Testis (tissue), 3 donors: ENCODE results near the gene GPS1. TPM values are rescaled to one million over a fixed set of nuclear protein-coding genes. Genes with fewer than 3 reads are reported as not detected.

Source experiments
- DNase-seq: peaks from one replicate; pipeline ENCODE4 v3.0.0-alpha.2; 2019
- H3K27ac ChIP-seq, 2 donors: fragments of 200-600 bp; sonication (generic); one replicate each; pipeline ENCODE4 v1.5.1; 2019
- H3K27me3 ChIP-seq: fragments of 200-600 bp; sonication (generic); one replicate; pipeline ENCODE4 v1.5.1; 2019
- H3K36me3 ChIP-seq: fragments of 200-600 bp; sonication (generic); one replicate; pipeline ENCODE4 v1.5.1; 2017; ENCODE audit warnings: low read depth; ENCODE audit errors: missing control alignments
- H3K4me1 ChIP-seq: fragments of 200-600 bp; sonication (generic); one replicate; pipeline ENCODE4 v1.5.1; 2019
- H3K4me3 ChIP-seq, 2 donors: fragments of 200-600 bp; sonication (generic); one replicate each; pipeline ENCODE4 v1.5.1; 2017 to 2019
- H3K9me3 ChIP-seq: fragments of 200-600 bp; sonication (generic); one replicate; pipeline ENCODE4 v1.5.1; 2017
- CTCF ChIP-seq, 3 experiments: fragments of 450-650 bp in 2 of 3; fragments of 200-600 bp in 1 of 3; sonication (generic) in 1 of 3; IDR thresholded peaks; one replicate each; pipeline ENCODE4 v1.5.1; 2016 to 2019; ENCODE audit warnings: antibody characterized with exemption in 3 of 3, mild to moderate bottlenecking in 2 of 3, moderate library complexity in 1 of 3
- POLR2A ChIP-seq: fragments of 450-650 bp; IDR thresholded peaks from one replicate; pipeline ENCODE4 v1.6.1; 2017; ENCODE audit warnings: antibody characterized with exemption, mild to moderate bottlenecking, moderate library complexity
- WGBS, 2 donors: methylation state at CpG; one replicate each; pipeline ENCODE4 v1.1.5; 2018; 5-methylcytosine and 5-hydroxymethylcytosine counted together
- intact Hi-C: fragments of 100-400 bp; cut with DNase I; formaldehyde crosslinking; loops from one replicate; pipeline ENCODE4 v1.15.1; 2023; ENCODE audit warnings: low total_unique reads
- polyA plus RNA-seq: library from polyadenylated mRNA; stranded (reverse); fragments of 350-450 nt; fragmentation: Illumina TruSeq; extraction: RNeasy Lipid Tissue Mini Kit (QIAGEN cat#74804); gene quantifications from one replicate; pipeline ENCODE4 v1.2.3, GENCODE V29; 2014; ENCODE audit warnings: low read depth, low replicate concordance; ENCODE audit not compliant: insufficient read depth
- total RNA-seq, 2 donors: library from RNA; depleted of rRNA; stranded (reverse); fragments of >200 nt; gene quantifications; one replicate each; pipeline ENCODE4 v1.2.3, GENCODE V29; 2016

The GPS1 gene
- total and polyA plus RNA-seq, 3 donors from 2014 or later, result 170 to 190 (median 178) TPM

GRCh38 chr17:82029990-82030469 is 21.7 kb upstream of the GPS1 start:
- Histone ChIP-seq H3K36me3 (no peaks in the 10 kb centered on the region), H3K4me1 (peaks cover 24% of the 10 kb centered on the region), H3K4me3 (peak overlapping the region in 1 of 2 donors; percentile 66), H3K27ac (peak overlapping the region in 1 of 2 donors; percentile 68), H3K9me3 (no peaks in the 10 kb centered on the region), H3K27me3 (no peaks in the 10 kb centered on the region)
- WGBS, 2 donors, result 34 to 40% methylated on average over 1 to 29 of the region's 31 CpGs
- TF ChIP-seq CTCF (IDR thresholded peaks at IDR 0.05) (no peak), POLR2A (no peak)
- intact Hi-C loops, result loop anchor here (10.0 kb wide), 1 partner anchor 125 kb away; no protein-coding TSS in a partner anchor
- no peak for DNase-seq

GRCh38 chr17:82030470-82031302 is 21.0 kb upstream of the GPS1 start:
- intact Hi-C loops, result loop anchor here (10.0 kb wide), 1 partner anchor 124 kb away; no protein-coding TSS in a partner anchor
- Histone ChIP-seq H3K4me1 (peaks cover 24% of the 10 kb centered on the region), H3K9me3 (no peaks in the 10 kb centered on the region), H3K36me3 (no peaks in the 10 kb centered on the region), H3K27me3 (no peaks in the 10 kb centered on the region), H3K4me3 (peak overlapping the region; percentile 43 to 66), H3K27ac (peak overlapping the region; percentile 50 to 68)
- 0% methylated on average over 24 to 41 of the region's 94 CpGs for WGBS, 2 donors
- no peak for TF ChIP-seq POLR2A
- TF ChIP-seq CTCF (IDR thresholded peaks at IDR 0.05), result peak; percentile 90 to 98 (median 90)
- peak; percentile 86 for DNase-seq

DNA sequence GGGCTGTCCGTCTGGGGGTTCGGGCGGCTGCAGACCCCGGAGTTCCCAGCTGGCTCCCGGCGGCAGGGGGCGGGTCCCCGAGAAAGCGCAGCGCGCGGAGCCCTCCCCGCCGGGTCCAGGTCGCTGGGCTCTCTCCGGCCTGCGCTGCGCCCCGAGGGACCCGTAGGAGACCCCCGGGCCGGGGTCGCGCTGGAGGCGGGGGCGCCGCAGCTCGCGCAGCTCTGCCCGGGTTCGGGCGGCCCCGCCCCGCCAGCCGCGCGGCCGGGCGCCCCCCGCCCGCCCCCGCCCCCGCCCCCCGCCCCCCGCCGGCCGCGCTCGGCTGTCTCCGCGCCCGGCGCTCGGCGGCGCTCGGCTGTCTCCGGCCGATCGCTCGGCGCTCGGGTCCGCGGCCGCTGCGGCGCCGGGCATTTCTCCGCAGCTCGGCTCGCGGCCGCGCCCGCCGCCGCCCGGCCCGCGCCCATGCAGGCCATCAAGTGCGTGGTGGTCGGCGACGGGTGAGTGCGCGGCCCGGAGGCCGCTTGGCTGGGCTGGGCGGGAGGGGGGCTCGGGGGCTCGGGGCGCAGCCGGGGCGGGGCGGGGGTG is 20.3 kb upstream of the GPS1 start, which contains the start of gene RAC3:
TSS of gene RAC3 (plus strand) at position 376 of the 582 bp plus-strand sequence. CDS start at position 460, 84 bp downstream.
- WGBS, 2 donors, result 2% methylated on average over 9 of the region's 96 CpGs; no CpG with 5 or more reads in 1 of the 2 donors
- Histone ChIP-seq H3K4me3 (peak within 1 kb of the TSS; percentile 43 to 66), H3K4me1 (peaks cover 26% of the 10 kb centered on the region), H3K9me3 (no peaks in the 10 kb centered on the region), H3K36me3 (no peaks in the 10 kb centered on the region), H3K27ac (peak within 1 kb of the TSS; percentile 50 to 68), H3K27me3 (no peaks in the 10 kb centered on the region)
- TF ChIP-seq CTCF (IDR thresholded peaks at IDR 0.05), result no peak
- intact Hi-C loops, result loop anchor here (10.0 kb wide), 1 partner anchor 123 kb away; no protein-coding TSS in a partner anchor
- no peak for DNase-seq

DNA sequence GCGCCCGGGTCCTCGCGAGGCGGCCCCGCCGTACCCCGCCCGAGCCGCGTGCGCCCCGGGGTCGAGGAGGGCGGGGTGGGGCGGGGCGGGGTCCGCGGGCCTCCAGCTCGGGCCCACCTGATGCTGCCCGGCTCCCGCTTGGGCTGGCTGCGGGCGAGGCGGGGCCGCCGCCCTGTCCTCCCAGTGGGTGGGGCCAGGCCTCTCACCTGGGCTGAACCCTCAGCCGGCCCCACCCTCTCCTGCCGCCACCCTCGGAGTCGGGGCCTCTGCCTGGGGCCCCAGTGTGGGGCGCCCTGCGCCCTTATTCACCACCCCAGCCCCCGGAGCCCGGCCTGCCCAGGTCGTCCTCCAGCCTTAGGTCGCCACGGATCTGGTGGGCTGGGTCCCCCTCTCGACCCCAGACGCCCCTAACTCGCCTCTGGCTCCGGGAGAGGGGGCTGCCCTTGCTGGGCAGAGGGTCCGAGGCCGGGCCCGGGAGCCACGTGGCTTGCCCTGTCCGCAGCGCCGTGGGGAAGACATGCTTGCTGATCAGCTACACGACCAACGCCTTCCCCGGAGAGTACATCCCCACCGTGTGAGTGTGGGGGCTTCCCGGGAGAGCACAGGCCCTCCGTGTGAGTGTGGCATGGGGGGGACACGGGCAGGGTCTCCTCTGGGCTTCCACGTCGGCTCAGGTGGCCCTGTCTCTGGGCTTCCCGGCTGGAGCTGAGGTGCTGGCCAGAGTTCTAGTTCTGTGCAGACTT is 19.6 kb upstream of the GPS1 start:
- no peaks in the 10 kb centered on the region for H3K36me3 ChIP-seq
- no peaks in the 10 kb centered on the region for H3K9me3 ChIP-seq
- peaks cover 32% of the 10 kb centered on the region for H3K4me1 ChIP-seq
- H3K4me3 ChIP-seq, result peak overlapping the region; percentile 37 to 52
- DNase-seq, result no peak
- intact Hi-C loops, result loop anchor here (10.0 kb wide), 1 partner anchor 123 kb away; no protein-coding TSS in a partner anchor
- 13 to 32% methylated on average over 4 to 22 of the region's 59 CpGs for WGBS, 2 donors
- TF ChIP-seq POLR2A, result no peak
- no peak for TF ChIP-seq CTCF (IDR thresholded peaks at IDR 0.05)
- no peaks in the 10 kb centered on the region for H3K27me3 ChIP-seq
- H3K27ac ChIP-seq, result peak overlapping the region in 1 of 2 donors; percentile 39
